AML-193 (cell line): ENCODE data around the gene ZNF697.
"Not testable (repeated sequence)": the region's sequence is repeated elsewhere in the genome, so short reads cannot be mapped to it uniquely, and the experiment has no call there.

Experiments
- DNase-seq, 2 experiments: peaks; one replicate each; lab custom pipeline; 2025; lab: John Stamatoyannopoulos, UW

The ZNF697 gene

DNA sequence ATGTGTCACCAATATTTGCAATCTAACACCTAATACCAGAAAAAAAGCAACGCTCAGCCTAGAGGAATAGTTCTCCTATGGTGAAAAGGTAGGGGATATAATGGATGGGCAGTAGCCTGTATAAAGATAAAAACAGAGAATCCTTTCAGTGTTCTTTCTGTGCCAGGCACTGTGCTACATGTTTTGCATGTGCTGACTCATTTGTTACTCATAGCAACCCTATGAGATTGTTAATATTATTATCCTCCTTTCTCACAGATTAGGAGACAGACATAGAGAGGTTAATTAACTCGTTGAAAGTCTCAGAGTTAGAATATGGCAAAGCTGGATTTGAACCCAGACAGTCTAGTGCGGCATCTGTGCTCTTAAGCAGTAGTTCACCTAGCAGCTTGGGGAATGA is 45.3 kb downstream of the ZNF697 start:
- DNase-seq: not testable (repeated sequence)

DNA sequence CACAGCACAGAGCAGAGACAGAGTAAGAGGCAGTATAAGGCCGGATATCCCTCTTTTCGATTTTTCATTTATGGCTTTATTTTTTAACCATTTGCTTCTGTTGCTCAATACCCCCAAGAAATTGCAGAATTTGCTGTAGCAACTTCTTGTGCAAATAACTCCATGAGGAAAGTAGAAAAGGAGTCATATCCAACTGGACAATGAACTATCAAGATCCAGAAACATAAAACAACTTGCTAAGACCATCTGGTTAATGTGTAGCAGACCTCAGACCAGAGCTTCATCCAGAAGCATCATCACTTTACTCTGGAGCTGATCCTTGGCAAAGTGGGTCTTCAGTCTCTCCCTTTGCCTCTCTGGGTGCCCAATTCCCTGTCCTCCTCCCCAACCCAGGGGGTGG is 45.9 kb downstream of the ZNF697 start:
- DNase-seq: no peak

DNA sequence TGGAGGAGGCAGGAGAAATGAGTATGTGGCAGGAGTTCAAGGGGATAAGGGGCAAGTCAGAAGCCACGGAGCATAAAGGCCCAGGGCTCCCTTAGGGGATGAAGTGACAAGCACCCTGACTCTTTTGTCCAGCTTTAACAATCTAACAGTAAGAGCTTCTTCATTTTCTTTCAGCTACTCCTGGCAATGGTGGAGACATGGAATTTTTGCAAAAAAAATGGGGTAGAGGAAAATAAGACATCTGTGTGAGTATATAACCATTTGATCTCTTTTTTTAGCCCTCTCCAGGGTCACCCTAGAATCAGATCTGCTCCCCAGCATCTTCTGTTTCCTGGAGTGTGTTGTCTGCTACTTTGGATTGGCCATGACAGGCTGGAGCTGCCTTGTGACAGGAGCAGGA is 47.1 kb downstream of the ZNF697 start:
- no peak for DNase-seq

DNA sequence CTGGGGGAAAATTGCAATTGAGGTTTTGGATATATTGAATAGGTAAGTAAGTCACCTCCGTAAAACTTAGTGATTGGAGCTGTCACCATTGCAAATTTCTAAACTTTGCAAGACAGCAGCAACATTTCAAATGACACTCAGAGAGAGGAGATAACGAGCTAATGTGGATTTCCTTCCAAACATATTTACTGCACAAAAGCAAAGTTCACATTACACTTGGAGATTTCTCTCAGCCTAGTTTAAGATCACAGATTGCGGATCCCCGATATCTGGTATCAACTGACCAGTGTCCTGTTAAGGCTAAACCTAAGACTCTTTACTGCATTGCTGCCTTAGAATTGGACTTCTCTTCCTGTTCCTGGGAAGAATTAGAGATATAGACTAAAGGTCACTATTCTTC is 47.5 kb downstream of the ZNF697 start:
- DNase-seq: no peak

DNA sequence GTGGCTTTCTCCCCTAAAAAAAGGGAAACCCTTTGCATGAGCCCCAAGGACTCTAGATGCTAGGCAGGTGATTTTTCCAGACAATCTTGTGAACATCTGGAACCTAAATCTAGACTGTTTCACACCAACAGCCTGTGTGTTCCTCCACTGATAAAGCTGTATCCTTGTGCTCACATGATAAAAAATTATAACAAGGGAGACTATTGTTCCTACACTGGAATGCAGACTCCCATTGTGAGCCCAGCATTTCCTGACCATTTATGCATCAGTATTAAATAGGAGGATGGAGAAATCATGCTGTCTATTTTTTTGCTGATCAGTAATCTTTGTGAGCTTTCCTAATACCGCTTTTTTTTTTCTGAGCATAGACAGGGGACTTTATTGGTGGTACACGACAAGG is 52.5 kb downstream of the ZNF697 start:
- DNase-seq: no peak

DNA sequence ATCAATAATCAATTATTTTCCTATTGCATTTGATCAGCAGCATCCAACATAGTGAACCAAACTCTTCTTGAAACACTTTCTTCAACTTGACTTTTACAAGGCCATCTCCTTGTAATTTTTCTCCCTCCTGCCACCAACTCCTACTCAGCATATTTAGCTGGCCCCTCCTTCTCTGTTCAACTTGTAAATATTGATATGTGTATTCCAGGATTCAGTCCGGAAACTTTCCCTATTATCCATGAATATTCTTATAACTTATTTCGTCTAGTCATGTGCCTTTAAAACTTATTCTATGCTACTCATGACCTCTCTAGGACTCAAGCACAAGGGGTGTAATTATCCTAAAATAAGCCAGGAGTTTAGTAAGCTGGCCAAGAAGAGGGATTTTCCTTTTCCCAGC is 52.9 kb downstream of the ZNF697 start:
- DNase-seq: no peak

DNA sequence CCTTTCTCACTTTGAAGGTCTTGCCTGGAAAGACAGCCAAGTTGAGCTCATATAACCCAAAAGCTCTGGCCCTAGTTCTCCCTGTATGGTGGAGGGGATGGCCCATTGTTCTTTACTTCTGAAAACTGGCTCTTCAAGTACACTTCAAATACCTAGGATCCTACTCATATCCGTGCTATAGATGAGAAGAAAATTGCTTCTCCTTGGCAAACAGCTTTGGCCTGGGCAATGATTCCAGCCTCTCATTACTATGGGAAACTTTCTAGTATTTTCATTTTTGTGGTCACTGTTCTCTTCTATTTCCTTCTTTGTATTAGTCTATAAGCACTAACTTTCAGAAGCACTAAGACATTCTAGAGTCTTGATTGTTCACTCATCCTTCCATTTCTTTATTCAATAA is 53.7 kb downstream of the ZNF697 start:
- DNase-seq: no peak

DNA sequence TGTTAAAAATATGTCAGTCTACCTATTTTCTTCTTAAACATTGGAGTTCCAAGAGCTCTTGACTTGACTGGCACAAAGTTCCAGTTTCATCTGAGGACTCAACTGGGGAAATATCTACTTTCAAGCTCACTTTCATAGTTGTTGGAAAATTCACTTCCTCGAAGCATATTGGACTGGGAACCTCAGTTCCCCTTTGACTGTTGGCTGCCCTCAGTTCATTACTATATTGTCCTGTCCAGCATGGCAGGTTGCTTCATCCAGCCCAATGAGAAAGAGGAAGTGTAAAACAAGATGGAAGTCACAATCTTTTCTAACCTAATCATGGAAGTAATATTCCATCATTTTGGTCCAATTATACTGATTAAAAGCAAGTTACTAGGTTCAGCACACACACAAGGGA is 54.3 kb downstream of the ZNF697 start:
- DNase-seq: no peak

DNA sequence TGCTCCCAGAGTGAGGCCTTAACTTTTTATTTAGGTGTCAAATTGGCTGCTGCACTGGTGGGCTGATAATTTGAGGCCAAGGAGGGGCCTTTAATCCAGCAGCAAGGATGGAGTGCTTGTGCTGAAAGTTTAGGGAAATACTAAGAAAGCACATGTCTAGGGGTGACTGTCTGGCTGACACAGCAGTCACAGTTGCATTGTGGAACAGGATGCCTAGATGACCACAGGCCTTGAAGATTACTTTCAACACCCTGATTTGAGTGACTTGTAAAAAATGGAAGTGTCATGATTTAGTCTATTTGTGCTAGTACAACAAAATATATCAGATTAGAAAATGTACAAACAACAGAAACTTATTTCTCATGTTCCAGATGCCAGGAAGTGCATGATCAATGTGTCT is 57.7 kb downstream of the ZNF697 start:
- DNase-seq: peak in 1 of 2 experiments; percentile 8

DNA sequence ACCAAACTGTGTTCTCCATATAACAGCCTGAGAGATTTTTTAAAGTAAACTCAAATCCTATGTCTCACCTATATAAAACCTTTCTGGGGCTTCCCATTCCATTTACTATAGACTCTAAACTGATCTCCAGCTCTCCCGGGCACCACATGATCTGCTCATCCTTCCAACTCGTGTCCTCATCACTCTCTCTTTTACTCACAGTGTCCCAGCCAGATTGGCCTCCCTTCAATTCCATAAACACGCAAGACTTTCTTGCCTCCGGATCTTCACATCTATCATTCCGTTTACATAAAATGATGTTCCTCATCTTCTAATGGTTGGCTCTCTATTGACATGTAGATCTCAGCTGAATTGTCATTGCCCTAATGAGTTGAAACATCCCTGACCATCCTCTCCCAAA is 59.4 kb downstream of the ZNF697 start:
- no peak for DNase-seq

DNA sequence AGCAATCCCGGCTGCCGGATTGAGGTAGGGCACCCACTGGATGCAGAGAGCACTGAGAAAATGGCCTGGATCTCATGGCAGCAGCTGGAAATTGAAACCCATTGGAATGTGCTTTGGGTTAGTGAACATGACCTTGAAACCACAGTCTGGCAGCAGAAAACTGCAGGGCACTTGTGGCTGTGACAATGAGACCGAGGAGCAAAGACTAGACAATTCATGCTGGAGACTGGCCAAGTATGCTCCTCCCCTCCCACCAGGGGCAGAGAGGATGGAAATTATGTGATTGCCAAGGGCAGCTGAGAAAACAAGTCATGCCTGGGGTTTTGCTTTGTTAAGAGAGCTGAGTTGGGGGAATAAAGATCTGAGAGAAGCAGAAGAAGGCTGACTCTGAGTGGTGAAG is 60.7 kb downstream of the ZNF697 start:
- DNase-seq: no peak

DNA sequence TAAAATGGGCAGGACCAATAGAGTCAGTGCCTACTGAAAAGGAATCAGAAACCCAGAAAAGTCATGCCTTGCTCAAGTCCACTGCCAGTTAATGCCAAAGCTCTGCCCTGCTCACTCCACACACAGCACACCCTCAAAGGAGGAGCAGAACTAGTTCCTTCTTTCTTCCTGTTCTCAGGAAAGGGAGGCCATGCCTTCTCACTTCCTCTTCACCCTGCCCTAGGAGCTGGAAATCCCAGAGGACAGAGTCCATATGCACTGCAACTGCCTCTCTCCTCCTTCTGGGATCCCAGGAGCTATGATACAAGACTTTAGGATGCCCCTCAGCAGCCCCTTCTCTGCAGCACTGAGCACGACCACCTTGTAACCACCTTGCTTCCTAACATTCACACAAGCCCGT is 62.3 kb downstream of the ZNF697 start:
- DNase-seq: not testable (repeated sequence)

DNA sequence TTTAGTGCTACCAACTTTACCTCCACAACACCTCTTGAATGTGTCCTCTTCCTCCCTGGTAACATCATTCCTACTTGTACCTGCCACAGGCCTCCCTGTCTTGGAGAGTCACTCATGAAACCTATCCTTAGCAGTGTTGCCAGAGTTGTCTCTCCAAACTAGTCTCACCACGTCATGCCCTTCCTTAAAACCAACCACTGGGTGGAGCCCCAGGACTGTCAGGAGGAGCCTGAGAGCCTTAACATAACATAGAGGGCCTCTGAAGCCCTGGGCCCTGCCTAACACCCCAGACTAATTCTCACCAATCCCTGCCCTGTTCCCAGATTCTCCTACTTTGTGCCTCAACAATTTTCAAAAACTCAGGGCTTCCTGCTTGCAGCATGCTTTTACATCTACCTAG is 65.3 kb downstream of the ZNF697 start:
- DNase-seq: peak; percentile 63 to 69

DNA sequence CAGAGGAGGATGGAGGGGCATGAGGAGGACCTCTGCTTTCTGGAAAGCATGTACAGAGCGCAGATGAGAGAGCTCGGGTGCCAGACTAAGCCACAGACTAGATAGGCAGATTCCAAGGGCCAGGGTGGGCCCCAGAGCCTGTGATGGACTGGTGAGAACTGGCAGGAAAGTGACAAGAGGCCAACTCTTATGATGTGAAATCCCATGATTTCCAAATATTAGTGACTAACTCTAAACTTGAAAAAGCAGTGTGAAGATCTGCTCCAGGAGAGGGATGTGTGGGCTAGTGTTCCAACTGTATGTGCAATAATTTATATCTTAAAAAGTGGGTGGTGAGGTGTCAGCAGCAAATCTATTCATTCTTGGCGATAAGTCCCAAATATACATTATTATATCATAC is 67.0 kb downstream of the ZNF697 start:
- not testable (repeated sequence) for DNase-seq

DNA sequence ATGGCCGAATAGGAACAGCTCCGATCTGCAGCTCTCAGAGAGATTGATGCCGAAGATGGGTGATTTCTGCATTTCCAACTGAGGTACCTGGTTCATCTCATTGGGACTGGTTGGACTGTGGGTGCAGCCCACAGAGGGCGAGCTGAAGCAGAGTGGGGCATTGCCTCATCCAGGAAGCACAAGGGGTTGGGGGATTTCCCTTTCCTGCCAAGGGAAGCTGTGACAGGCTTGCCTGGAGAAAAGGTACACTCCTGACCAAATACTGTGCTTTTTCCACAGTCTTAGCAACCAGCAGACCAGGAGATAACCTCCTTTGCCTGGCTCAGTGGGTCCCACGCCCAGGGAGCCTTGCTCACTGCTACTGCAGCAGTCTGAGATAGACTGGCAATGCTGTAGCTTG is 74.2 kb downstream of the ZNF697 start:
- no peak for DNase-seq

DNA sequence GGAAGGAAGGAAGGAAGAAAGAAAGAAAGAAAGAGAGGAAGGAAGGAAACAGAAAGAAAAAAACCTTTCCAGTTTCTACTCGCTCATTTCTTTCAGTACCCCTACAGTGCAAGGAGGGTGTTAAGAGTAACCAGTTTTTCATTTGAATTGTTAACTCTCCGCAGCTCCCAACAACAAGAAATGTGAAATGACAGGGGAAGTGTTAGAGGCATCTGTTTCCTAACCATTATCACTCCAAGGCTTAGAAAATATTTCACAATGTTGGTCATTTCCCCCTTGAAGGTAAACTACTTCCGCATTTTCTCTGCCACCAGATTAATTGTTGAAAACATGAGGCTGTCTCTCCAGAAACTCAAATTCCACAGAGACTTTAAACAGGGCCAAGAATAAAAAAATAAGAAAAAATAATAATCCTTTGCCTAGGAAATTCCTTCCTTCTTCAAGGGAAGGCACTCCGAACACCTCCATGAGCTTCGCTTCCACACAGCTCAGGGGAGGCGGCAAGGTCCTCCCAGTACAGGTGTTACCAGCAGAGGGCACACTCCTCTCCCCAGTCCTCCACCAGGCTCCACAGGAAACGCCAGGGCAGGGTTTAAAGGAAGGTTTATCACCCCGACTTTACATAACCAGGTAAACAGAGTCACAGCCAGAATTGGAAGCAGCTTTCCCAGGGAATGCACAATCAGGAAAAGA is 78.0 kb downstream of the ZNF697 start:
- peak; percentile 87 to 91 for DNase-seq
